Right lung (tissue), 5 donors: ENCODE data around the gene TCL1B. TPM values are rescaled to one million over a fixed set of nuclear protein-coding genes. Genes with fewer than 3 reads are reported as not detected.

Experiments
- polyA plus RNA-seq, 5 donors: library from polyadenylated mRNA; unstranded; fragments of 120-200 nt; gene quantifications; one replicate each; pipeline versions ENCODE4 v1.2.1 to v1.2.3, GENCODE V29; 2013; ENCODE audit warnings: inconsistent platforms in 1 of 5, low replicate concordance in 1 of 5; ENCODE audit not compliant: insufficient read length in 5 of 5, insufficient read depth in 1 of 5

TCL1B gene
- polyA plus RNA-seq, 5 donors, result 0.16 to 0.28 TPM; not detected in 3

Other genes starting within 250 kb of the TCL1B start
- gene SYNE3, start 169.8 kb upstream of the TCL1B start, polyA plus RNA-seq, result 1 to 10 TPM; 2.0 to 4.2 (median 2.2) TPM
- 10 to 100 TPM; 53.9 to 73.3 (median 59.2) TPM for gene GLRX5, start 151.4 kb upstream of the TCL1B start, polyA plus RNA-seq
- gene TCL1A, start 27.7 kb downstream of the TCL1B start, polyA plus RNA-seq, result 1 to 10 TPM in 3 of 5 donors, under 1 TPM in 2; 0.58 to 1.7 (median 1.1) TPM
- gene TUNAR, start 190.4 kb downstream of the TCL1B start, polyA plus RNA-seq, result under 1 TPM in 4 of 5 donors, not detected in 1; 0.09 to 0.23 (median 0.12) TPM